ENCODE measurements around the gene FLT3.
"Not testable (repeated sequence)": the region's sequence is repeated elsewhere in the genome, so short reads cannot be mapped to it uniquely, and the experiment has no call there.

The FLT3 gene

GRCh38 chr13:28100150-28101121 is at the start of gene FLT3:
Gene FLT3, minus strand, starts transcription at chr13:28100576. Its CDS starts 66 bp downstream, at chr13:28100510.
- H3K36me3 ChIP-seq (ENCODE audit: low read depth), result no peaks in the 10 kb centered on the region
- peaks cover 65% of the 10 kb centered on the region for H3K27me3 ChIP-seq (ENCODE audit: insufficient read depth, poor library complexity, severe bottlenecking)
- DNase-seq (ENCODE audit: low spot score), result no peak
- no peaks in the 10 kb centered on the region for H3K4me1 ChIP-seq (ENCODE audit: insufficient read depth, poor library complexity, severe bottlenecking)
- H3K27ac ChIP-seq (ENCODE audit: poor library complexity, severe bottlenecking), result no peak within 1 kb of the TSS
- H3K4me3 ChIP-seq (ENCODE audit: severe bottlenecking), result peak within 1 kb of the TSS; percentile 17
- no peaks in the 10 kb centered on the region for H3K9me3 ChIP-seq (ENCODE audit: severe bottlenecking)
- peak; percentile 61 for ATAC-seq (ENCODE audit: low read depth)
- no peak for TF ChIP-seq CTCF (IDR thresholded peaks at IDR 0.05; ENCODE audit: poor library complexity, severe bottlenecking)

DNA sequence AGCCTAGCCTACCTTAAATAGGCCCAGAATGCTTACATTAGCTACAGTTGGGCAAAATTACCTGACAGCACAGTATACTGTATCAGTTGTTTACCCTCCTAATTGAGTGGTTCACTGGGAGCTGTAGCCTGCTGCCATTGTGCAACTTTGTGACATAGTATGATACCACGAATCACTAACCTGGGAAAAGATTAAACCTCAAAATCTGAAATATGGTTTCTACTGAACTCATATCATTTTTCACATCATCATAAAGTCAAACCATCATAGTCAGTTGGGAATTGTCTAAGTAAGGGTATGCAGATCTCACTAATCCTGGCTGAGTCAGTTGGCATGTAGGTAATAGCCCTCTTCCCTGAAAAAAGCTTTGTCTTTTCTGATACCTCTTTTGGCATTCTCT is 47.1 kb upstream of the FLT3 start:
- no peaks in the 10 kb centered on the region for H3K9me3 ChIP-seq (ENCODE audit: severe bottlenecking)
- no peaks in the 10 kb centered on the region for H3K4me1 ChIP-seq (ENCODE audit: insufficient read depth, poor library complexity, severe bottlenecking)
- H3K27ac ChIP-seq (ENCODE audit: poor library complexity, severe bottlenecking), result no peak overlapping the region
- H3K4me3 ChIP-seq (ENCODE audit: severe bottlenecking), result no peak overlapping the region
- no peaks in the 10 kb centered on the region for H3K36me3 ChIP-seq (ENCODE audit: low read depth)
- no peak for DNase-seq (ENCODE audit: low spot score)
- TF ChIP-seq CTCF (IDR thresholded peaks at IDR 0.05; ENCODE audit: poor library complexity, severe bottlenecking), result no peak
- ATAC-seq (ENCODE audit: low read depth), result no peak
- H3K27me3 ChIP-seq (ENCODE audit: insufficient read depth, poor library complexity, severe bottlenecking), result no peaks in the 10 kb centered on the region

DNA sequence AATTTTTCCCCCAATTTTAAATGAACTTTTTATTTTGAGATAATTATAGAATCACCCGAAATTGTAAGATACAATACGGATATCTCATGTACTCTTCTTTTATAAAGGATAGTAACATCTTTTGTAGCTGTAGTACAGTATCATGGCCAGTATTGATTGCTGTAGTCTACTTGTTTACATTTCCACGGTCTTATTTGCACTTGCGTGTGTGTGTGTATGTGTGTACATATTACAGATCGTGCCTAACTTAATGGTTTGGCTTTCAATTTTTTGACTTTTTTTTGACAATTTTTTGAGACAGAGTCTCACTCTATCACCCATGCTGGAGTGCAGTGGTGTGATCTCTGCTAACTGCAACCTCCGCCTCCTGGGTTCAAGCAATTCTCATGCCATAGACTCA is 44.7 kb upstream of the FLT3 start:
- Histone ChIP-seq H3K4me1 (ENCODE audit: insufficient read depth, poor library complexity, severe bottlenecking) (peaks cover 7% of the 10 kb centered on the region), H3K9me3 (ENCODE audit: severe bottlenecking) (no peaks in the 10 kb centered on the region), H3K27ac (ENCODE audit: poor library complexity, severe bottlenecking) (no peak overlapping the region), H3K36me3 (ENCODE audit: low read depth) (no peaks in the 10 kb centered on the region), H3K27me3 (ENCODE audit: insufficient read depth, poor library complexity, severe bottlenecking) (no peaks in the 10 kb centered on the region), H3K4me3 (ENCODE audit: severe bottlenecking) (no peak overlapping the region)
- no peak for DNase-seq (ENCODE audit: low spot score)
- TF ChIP-seq CTCF (IDR thresholded peaks at IDR 0.05; ENCODE audit: poor library complexity, severe bottlenecking), result no peak
- ATAC-seq (ENCODE audit: low read depth), result no peak

DNA sequence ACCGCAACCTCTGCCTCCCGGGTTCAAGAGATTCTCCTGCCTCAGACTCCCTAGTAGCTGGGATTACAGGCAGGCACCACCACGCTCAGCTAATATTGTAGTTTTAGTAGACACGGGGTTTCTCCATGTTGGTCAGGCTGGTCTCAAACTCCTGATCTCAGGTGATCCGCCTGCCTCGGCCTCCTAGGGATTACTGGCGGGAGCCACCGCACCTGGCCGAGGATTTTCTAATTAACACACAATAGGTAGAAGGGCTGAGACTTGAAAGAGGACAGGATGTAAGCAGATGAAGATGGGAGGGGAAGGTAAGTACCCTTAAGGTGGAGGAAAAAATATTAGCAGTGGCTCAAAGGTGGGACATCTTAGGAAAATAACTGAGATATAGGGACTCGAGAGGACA is 41.2 kb upstream of the FLT3 start:
- H3K36me3 ChIP-seq (ENCODE audit: low read depth); ATAC-seq (ENCODE audit: low read depth); DNase-seq (ENCODE audit: low spot score); H3K4me3 ChIP-seq (ENCODE audit: severe bottlenecking); H3K27ac ChIP-seq (ENCODE audit: poor library complexity, severe bottlenecking); H3K27me3 ChIP-seq (ENCODE audit: insufficient read depth, poor library complexity, severe bottlenecking); H3K9me3 ChIP-seq (ENCODE audit: severe bottlenecking): not testable (repeated sequence)
- H3K4me1 ChIP-seq (ENCODE audit: insufficient read depth, poor library complexity, severe bottlenecking), result peaks cover 11% of the 10 kb centered on the region

DNA sequence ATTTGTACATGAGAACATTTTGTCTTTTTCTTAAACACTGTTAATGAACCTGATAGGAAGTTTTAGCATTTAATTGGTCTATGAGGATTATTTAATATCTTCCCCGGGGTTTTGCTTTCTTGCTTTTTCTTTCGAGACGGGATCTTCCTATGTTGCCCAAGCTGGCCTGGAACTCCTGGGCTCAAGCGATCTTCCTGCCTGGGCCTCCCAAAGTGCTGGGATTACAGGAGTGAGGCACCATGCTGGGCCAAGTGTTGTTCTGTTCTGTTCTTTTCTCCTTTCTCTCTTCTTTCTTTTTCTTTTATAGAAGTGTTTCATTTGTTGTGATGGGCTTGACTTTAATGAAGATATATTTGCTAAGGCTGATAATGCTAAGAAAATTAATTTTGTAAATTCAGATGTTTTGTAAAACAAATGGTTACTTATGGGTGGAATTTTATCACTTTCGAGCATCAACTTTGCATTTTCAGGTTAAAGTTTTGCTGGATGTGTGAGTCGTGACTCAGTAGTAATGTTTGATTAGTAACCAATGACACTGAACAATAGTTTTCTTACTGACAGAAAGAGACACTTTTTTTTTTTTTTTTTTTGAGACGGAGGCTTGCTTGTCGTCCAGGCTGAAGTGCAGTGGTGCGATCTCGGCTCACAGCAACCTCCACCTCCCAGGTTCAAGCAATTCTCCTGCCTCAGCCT is 40.2 kb upstream of the FLT3 start:
- no peak for TF ChIP-seq CTCF (IDR thresholded peaks at IDR 0.05; ENCODE audit: poor library complexity, severe bottlenecking)
- Histone ChIP-seq H3K9me3 (ENCODE audit: severe bottlenecking) (no peaks in the 10 kb centered on the region), H3K4me3 (ENCODE audit: severe bottlenecking) (no peak overlapping the region), H3K4me1 (ENCODE audit: insufficient read depth, poor library complexity, severe bottlenecking) (peaks cover 11% of the 10 kb centered on the region), H3K36me3 (ENCODE audit: low read depth) (no peaks in the 10 kb centered on the region), H3K27ac (ENCODE audit: poor library complexity, severe bottlenecking) (peak overlapping the region; percentile 93), H3K27me3 (ENCODE audit: insufficient read depth, poor library complexity, severe bottlenecking) (no peaks in the 10 kb centered on the region)
- DNase-seq (ENCODE audit: low spot score) (no peak), ATAC-seq (ENCODE audit: low read depth) (no peak)

Measured in RWPE2 (cell line).